CD4-positive, alpha-beta memory T cell (primary cell): ENCODE data around the gene GPX7. TPM values are rescaled to one million over a fixed set of nuclear protein-coding genes. Genes with fewer than 3 reads are reported as not detected.

Experiments used
- CTCF ChIA-PET: fragments of 350-600 bp; sonication (Branson Sonifier 250); formaldehyde crosslinking; loops from one replicate; lab custom pipeline; 2021; ENCODE audit warnings: inconsistent platforms; ENCODE audit not compliant: partially characterized antibody; lab: Charles Lee
- POLR2A ChIA-PET: fragments of 350-600 bp; sonication (Branson Sonifier 250); formaldehyde crosslinking; loops from one replicate; lab custom pipeline; 2021; ENCODE audit not compliant: partially characterized antibody; lab: Charles Lee
- DNase-seq, 5 donors: peaks; one replicate each; pipeline versions ENCODE4 v3.0.0 to v3.0.0-alpha.2; 2020 to 2022; ENCODE audit warnings: mixed read lengths in 1 of 5
- H3K27ac ChIP-seq: one replicate; pipeline ENCODE4 v1.7.0; 2013; ENCODE audit warnings: low read depth, low read length
- H3K27me3 ChIP-seq: 2 replicates; pipeline ENCODE4 v1.7.0; 2013; ENCODE audit warnings: mild to moderate bottlenecking, low read length, moderate library complexity; ENCODE audit not compliant: insufficient read depth
- H3K36me3 ChIP-seq: 2 replicates; pipeline ENCODE4 v1.7.0; 2013; ENCODE audit warnings: mild to moderate bottlenecking, low read length, moderate library complexity; ENCODE audit not compliant: insufficient read depth
- H3K4me1 ChIP-seq: 2 replicates; pipeline ENCODE4 v1.7.0; 2013; ENCODE audit warnings: mild to moderate bottlenecking, low read length, moderate library complexity; ENCODE audit not compliant: insufficient read depth
- H3K4me3 ChIP-seq, 2 donors: one replicate each; pipeline ENCODE4 v1.7.0; 2013; ENCODE audit warnings: low read length in 2 of 2, mild to moderate bottlenecking in 1 of 2
- H3K9me3 ChIP-seq, 2 donors: one replicate each; pipeline ENCODE4 v1.7.0; 2013; ENCODE audit warnings: low read length in 2 of 2, control low read depth in 1 of 2; ENCODE audit not compliant: control insufficient read depth in 1 of 2
- H3K27ac Mint-ChIP-seq, 7 donors: one replicate each; pipeline ENCODE4 v1.8.0; 2020 to 2021; ENCODE audit warnings: mixed read lengths in 7 of 7, mild to moderate bottlenecking in 6 of 7, inconsistent platforms in 3 of 7, moderate library complexity in 3 of 7
- H3K27me3 Mint-ChIP-seq, 2 donors: one replicate each; pipeline ENCODE4 v1.8.0; 2020 to 2021; ENCODE audit warnings: mixed read lengths in 2 of 2
- H3K36me3 Mint-ChIP-seq, 2 donors: one replicate each; pipeline ENCODE4 v1.8.0; 2020 to 2021; ENCODE audit warnings: mixed read lengths in 2 of 2, inconsistent platforms in 1 of 2, mild to moderate bottlenecking in 1 of 2
- H3K4me1 Mint-ChIP-seq, 4 donors: one replicate each; pipeline ENCODE4 v1.8.0; 2020 to 2021; ENCODE audit warnings: mixed read lengths in 4 of 4, mild to moderate bottlenecking in 1 of 4
- H3K4me3 Mint-ChIP-seq, 8 donors: one replicate each; pipeline ENCODE4 v1.8.0; 2020 to 2021; ENCODE audit warnings: mixed read lengths in 8 of 8, mild to moderate bottlenecking in 7 of 8, moderate library complexity in 6 of 8, inconsistent platforms in 3 of 8
- H3K9me3 Mint-ChIP-seq, 8 donors: one replicate each; pipeline ENCODE4 v1.8.0; 2020 to 2021; ENCODE audit warnings: mixed read lengths in 8 of 8, mild to moderate bottlenecking in 5 of 8, inconsistent platforms in 3 of 8, moderate library complexity in 1 of 8
- intact Hi-C: fragments of 100-400 bp; cut with micrococcal nuclease; formaldehyde crosslinking; loops from one replicate; pipeline ENCODE4 v1.15.1; 2023
- polyA plus RNA-seq, 2 donors: library from polyadenylated mRNA; unstranded; fragments of 300-500 nt; fragmentation: Illumina TruSeq; gene quantifications; one replicate each; pipeline ENCODE4 v1.2.3, GENCODE V29; 2021
- total RNA-seq, 2 experiments: library from RNA; stranded (reverse); gene quantifications; one replicate each; pipeline ENCODE4 v1.2.3, GENCODE V29; 2021

The GPX7 gene
- total and polyA plus RNA-seq, 4 experiments from 2014 or later = 26.3 to 34.4 (median 30.8) TPM

DNA sequence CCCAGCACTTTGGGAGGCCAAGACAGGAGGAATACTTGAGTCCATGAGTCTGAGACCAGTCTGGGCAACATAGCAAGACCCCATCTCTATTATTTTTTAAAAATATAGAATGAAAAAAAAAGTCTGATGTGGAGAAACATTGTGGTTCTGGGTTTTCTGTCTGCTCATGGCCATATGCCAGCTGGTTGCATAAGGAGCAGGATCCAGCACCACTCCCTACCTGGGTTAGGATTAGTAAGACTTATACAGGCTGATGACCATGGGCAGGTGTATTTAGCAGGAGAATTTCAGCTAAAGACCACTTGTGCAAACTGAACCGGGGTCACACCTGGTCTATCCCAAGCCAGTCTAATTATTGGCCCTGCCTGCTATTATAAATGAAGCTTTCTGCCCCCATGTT, 16.7 kb upstream of the GPX7 start:
- intact Hi-C loops = no loop called here
- H3K27ac Mint-ChIP-seq = no peak overlapping the region
- Histone ChIP-seq H3K36me3 (no peaks in the 10 kb centered on the region), H3K27ac (no peak overlapping the region), H3K4me3 (no peak overlapping the region), H3K9me3 (no peaks in the 10 kb centered on the region), H3K27me3 (no peaks in the 10 kb centered on the region), H3K4me1 (no peaks in the 10 kb centered on the region)
- H3K36me3 Mint-ChIP-seq = no peaks in the 10 kb centered on the region
- DNase-seq = no peak
- H3K4me1 Mint-ChIP-seq = peaks cover 0 to 5% (median 0%) of the 10 kb centered on the region in 4 donors
- H3K4me3 Mint-ChIP-seq = no peak overlapping the region
- ChIA-PET CTCF (interaction anchor here (1.1 kb wide), 1 partner anchor 101 kb away, joined by 3 read pairs; no protein-coding TSS in a partner anchor), POLR2A (no interaction called here)
- H3K27me3 Mint-ChIP-seq = no peaks in the 10 kb centered on the region
- no peaks in the 10 kb centered on the region for H3K9me3 Mint-ChIP-seq

DNA sequence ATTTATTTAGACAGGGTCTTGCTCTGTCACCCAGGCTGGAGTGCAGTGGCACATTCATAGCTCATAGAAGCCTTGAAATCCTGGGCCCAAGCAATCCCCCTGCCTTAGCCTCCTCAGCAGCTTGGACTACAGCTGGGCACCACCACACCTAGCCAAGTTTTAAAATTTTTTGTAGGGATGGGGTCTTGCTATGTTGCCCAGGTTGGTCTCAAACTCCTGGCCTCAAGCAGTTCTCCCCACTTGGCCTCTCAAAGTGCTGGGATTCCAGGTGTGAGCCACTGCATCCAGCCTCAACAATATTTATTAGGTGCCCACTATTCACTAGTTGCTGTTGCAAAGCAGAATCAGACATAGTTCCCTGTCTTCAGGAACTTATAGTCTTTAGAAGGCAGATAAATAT, 14.1 kb upstream of the GPX7 start:
- H3K36me3 ChIP-seq = no peaks in the 10 kb centered on the region
- no peaks in the 10 kb centered on the region for H3K27me3 ChIP-seq
- no peak overlapping the region for H3K27ac ChIP-seq
- H3K4me3 ChIP-seq = no peak overlapping the region
- H3K36me3 Mint-ChIP-seq = no peaks in the 10 kb centered on the region
- H3K27ac Mint-ChIP-seq = no peak overlapping the region
- no peak overlapping the region for H3K4me3 Mint-ChIP-seq
- H3K9me3 Mint-ChIP-seq = no peaks in the 10 kb centered on the region
- H3K4me1 Mint-ChIP-seq = no peaks in the 10 kb centered on the region
- no peaks in the 10 kb centered on the region for H3K27me3 Mint-ChIP-seq
- H3K4me1 ChIP-seq = no peaks in the 10 kb centered on the region
- CTCF ChIA-PET = no interaction called here
- H3K9me3 ChIP-seq = no peaks in the 10 kb centered on the region
- POLR2A ChIA-PET = no interaction called here
- no peak for DNase-seq
- intact Hi-C loops = no loop called here

DNA sequence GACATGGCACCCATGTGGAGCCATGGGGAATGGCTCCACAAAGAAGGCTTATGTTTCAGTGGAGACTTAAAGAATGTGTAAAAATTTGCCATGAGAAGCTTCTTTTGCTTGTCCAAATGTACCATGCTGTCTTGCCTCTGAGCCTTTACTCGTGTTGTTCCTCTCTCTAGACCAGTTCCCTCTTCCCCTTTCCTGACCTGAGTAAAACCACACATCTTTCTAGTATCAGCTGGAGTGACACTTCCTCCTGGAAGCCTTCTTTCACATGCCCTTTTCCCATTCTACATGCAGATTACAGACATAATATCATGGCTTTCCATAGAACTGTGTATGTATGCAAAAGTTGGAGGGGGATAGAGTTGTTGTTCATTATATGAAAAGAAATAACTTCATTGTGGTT, 13.6 kb upstream of the GPX7 start:
- Histone ChIP-seq H3K27me3 (no peaks in the 10 kb centered on the region), H3K36me3 (no peaks in the 10 kb centered on the region), H3K4me3 (no peak overlapping the region), H3K4me1 (no peaks in the 10 kb centered on the region), H3K27ac (no peak overlapping the region), H3K9me3 (no peaks in the 10 kb centered on the region)
- Mint-ChIP-seq H3K27ac (peak overlapping the region in 1 of 7 donors; percentile 48), H3K4me1 (no peaks in the 10 kb centered on the region), H3K4me3 (no peak overlapping the region), H3K36me3 (no peaks in the 10 kb centered on the region), H3K9me3 (no peaks in the 10 kb centered on the region), H3K27me3 (no peaks in the 10 kb centered on the region)
- CTCF ChIA-PET = no interaction called here
- POLR2A ChIA-PET = no interaction called here
- no peak for DNase-seq
- intact Hi-C loops = no loop called here

DNA sequence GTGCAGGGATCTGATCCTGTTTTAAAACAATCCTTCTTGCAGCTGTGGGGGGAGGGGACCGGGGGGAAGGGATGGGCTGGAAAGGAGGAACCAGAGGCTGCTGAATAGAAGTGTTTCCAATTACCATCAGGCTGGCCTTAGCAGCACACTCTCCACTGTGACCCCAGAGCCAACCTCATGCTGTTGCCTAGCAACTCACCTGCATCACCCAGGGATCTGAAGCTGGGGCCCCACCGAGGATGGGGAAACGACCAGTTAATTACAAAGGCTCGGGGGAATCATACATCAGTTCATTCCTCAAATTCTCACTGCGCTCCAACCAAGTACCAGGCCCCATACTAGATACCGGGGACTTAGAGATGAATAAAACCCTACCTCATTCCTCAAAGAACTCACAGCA, 11.9 kb upstream of the GPX7 start:
- ChIA-PET POLR2A (no interaction called here), CTCF (no interaction called here)
- H3K27ac Mint-ChIP-seq = no peak overlapping the region
- H3K4me1 ChIP-seq = no peaks in the 10 kb centered on the region
- no peak for DNase-seq
- H3K27me3 ChIP-seq = no peaks in the 10 kb centered on the region
- intact Hi-C loops = no loop called here
- no peak overlapping the region for H3K27ac ChIP-seq
- no peaks in the 10 kb centered on the region for H3K36me3 ChIP-seq
- H3K27me3 Mint-ChIP-seq = no peaks in the 10 kb centered on the region
- H3K4me3 Mint-ChIP-seq = no peak overlapping the region
- H3K4me1 Mint-ChIP-seq = peaks cover 0 to 2% (median 0%) of the 10 kb centered on the region in 4 donors
- no peaks in the 10 kb centered on the region for H3K36me3 Mint-ChIP-seq
- H3K9me3 Mint-ChIP-seq = no peaks in the 10 kb centered on the region
- no peaks in the 10 kb centered on the region for H3K9me3 ChIP-seq
- H3K4me3 ChIP-seq = no peak overlapping the region

DNA sequence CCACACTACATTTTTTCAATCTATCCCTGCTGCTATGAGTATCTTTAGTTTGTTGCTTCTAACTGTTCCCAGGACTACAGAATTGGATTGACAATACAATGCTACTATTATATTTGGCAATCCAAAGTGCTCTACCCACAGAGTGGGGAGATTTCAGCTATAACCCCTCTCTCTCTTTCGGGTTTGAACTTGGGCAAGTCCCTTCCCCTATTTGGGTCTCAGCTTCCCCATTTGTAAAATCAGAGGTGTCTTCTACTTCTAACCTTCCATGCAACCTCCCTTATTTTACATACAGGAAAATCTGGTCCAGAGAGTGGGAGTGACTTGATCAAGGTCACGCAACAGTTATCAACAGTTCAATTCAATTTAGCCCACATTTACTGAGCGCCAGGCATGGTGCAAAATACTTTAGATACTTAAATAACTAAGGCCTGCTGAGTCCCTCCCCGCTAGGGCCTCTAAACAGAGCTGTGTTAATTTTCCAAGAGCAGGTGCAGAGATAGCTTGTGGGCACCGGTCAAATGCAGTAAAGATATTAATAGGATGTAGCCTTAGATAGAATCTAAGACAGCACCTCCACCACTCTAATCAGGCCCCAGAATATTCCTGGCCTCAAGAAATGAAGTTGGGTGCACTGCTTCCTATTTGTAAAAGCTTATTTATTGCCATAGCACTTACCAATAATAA, 9.4 kb upstream of the GPX7 start:
- Mint-ChIP-seq H3K4me1 (peaks cover 0 to 2% (median 0%) of the 10 kb centered on the region in 4 donors), H3K36me3 (no peaks in the 10 kb centered on the region), H3K27ac (no peak overlapping the region), H3K27me3 (no peaks in the 10 kb centered on the region), H3K4me3 (no peak overlapping the region), H3K9me3 (no peaks in the 10 kb centered on the region)
- H3K4me3 ChIP-seq = no peak overlapping the region
- ChIA-PET POLR2A (interaction anchor here (0.8 to 1.0 kb wide), 2 partner anchors 39 to 42 kb away, joined by 3 read pairs; no protein-coding TSS in a partner anchor), CTCF (interaction anchor here (1.1 kb wide), 1 partner anchor 41 kb away, joined by 3 read pairs; the partner anchor contains the start of gene SHISAL2A)
- DNase-seq = no peak
- no peaks in the 10 kb centered on the region for H3K36me3 ChIP-seq
- intact Hi-C loops = no loop called here
- no peak overlapping the region for H3K27ac ChIP-seq
- no peaks in the 10 kb centered on the region for H3K27me3 ChIP-seq
- H3K9me3 ChIP-seq = no peaks in the 10 kb centered on the region
- no peaks in the 10 kb centered on the region for H3K4me1 ChIP-seq

DNA sequence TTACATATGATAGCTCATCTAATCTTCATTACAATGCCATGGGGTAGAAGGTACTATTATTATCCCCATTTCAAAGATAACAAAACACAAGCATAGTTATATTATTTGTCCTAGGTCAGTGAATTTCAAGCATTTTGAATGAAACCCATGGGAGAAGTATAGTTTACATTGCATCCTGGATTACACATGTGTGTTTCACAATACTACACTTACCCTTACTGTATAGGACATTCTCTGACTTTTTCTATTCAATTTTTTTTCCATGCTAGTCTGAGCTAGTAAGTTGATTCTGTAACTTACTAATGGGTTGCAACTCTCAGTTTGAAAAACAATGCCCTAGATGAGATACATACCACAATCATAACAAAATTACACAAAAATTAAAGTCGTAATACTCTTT, 8.7 kb upstream of the GPX7 start:
- Mint-ChIP-seq H3K27me3 (no peaks in the 10 kb centered on the region), H3K27ac (no peak overlapping the region), H3K36me3 (no peaks in the 10 kb centered on the region), H3K9me3 (no peaks in the 10 kb centered on the region), H3K4me1 (peaks cover 0 to 2% (median 0%) of the 10 kb centered on the region in 4 donors), H3K4me3 (no peak overlapping the region)
- H3K9me3 ChIP-seq = no peaks in the 10 kb centered on the region
- no peaks in the 10 kb centered on the region for H3K4me1 ChIP-seq
- no peaks in the 10 kb centered on the region for H3K36me3 ChIP-seq
- DNase-seq = no peak
- no peak overlapping the region for H3K4me3 ChIP-seq
- no peak overlapping the region for H3K27ac ChIP-seq
- intact Hi-C loops = no loop called here
- H3K27me3 ChIP-seq = no peaks in the 10 kb centered on the region
- ChIA-PET POLR2A (interaction anchor here (0.8 to 1.4 kb wide), 3 partner anchors 40 to 42 kb away, joined by 3 to 4 read pairs (median 3); partner anchors contain the start of gene SHISAL2A), CTCF (interaction anchor here (1.1 to 1.2 kb wide), 2 partner anchors 40 to 93 kb away, joined by 3 read pairs; partner anchors contain the start of gene SHISAL2A)

DNA sequence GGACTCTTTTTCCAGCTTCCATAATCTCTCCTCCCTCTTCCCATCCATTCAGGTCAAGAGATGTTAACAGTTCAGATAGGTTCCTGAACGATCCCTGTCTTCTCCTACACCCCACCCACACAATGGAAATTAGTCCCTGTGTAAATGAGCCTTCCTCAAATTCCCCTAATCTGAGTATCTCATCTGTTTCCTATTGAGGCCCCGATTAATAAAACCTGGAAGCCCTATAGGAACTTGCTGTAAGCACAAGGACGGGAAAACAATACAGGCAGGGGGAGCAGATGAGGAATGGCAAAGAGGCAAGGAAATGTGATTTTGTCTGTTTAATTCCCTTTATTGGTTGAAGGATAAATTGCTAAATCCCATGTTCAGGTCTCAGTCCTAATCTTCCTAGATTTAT, 7.1 kb upstream of the GPX7 start:
- H3K4me1 ChIP-seq = no peaks in the 10 kb centered on the region
- Mint-ChIP-seq H3K4me3 (no peak overlapping the region), H3K27me3 (no peaks in the 10 kb centered on the region), H3K36me3 (no peaks in the 10 kb centered on the region), H3K9me3 (peaks cover 0 to 2% (median 0%) of the 10 kb centered on the region in 8 donors), H3K4me1 (peaks cover 0 to 4% (median under 1%) of the 10 kb centered on the region in 4 donors), H3K27ac (peak overlapping the region in 4 of 7 donors; percentile 25 to 75 (median 53))
- no peaks in the 10 kb centered on the region for H3K27me3 ChIP-seq
- POLR2A ChIA-PET = interaction anchor here (0.9 kb wide), 1 partner anchor 11 kb away, joined by 3 read pairs; no protein-coding TSS in a partner anchor
- no peak overlapping the region for H3K27ac ChIP-seq
- CTCF ChIA-PET = interaction anchor here (1.1 kb wide), 1 partner anchor 9 kb away, joined by 3 read pairs; no protein-coding TSS in a partner anchor
- H3K36me3 ChIP-seq = no peaks in the 10 kb centered on the region
- intact Hi-C loops = no loop called here
- DNase-seq = no peak
- H3K9me3 ChIP-seq = no peaks in the 10 kb centered on the region
- no peak overlapping the region for H3K4me3 ChIP-seq
